GM20431 (cell line): Measurements from ENCODE around the gene ESPN.
"Not testable (repeated sequence)": the region's sequence is repeated elsewhere in the genome, so short reads cannot be mapped to it uniquely, and the experiment has no call there.

Experiments used
- in situ Hi-C: fragments of 300-500 bp; cut with MseI, MboI; formaldehyde crosslinking; loops from one replicate; pipeline ENCODE4 v1.15.0; 2020; ENCODE audit warnings: low sequenced_read_pairs; ENCODE audit not compliant: unreplicated experiment

The ESPN gene

GRCh38 chr1:6444377-6444776, 19.8 kb downstream of the ESPN start:
- in situ Hi-C loops, result no loop called here

GRCh38 chr1:6445062-6445763, 20.6 kb downstream of the ESPN start:
- in situ Hi-C loops, result no loop called here

GRCh38 chr1:6445929-6446328, 21.4 kb downstream of the ESPN start:
- in situ Hi-C loops, result not testable (repeated sequence)

- in situ Hi-C loops, result no loop called here
Measured at GRCh38 chr1:6446665-6447015, 22.1 kb downstream of the ESPN start.

GRCh38 chr1:6447016-6447817, 22.6 kb downstream of the ESPN start:
- in situ Hi-C loops, result no loop called here

- in situ Hi-C loops, result no loop called here
Measured at GRCh38 chr1:6447818-6448748, 23.5 kb downstream of the ESPN start.

- in situ Hi-C loops, result no loop called here
Measured at GRCh38 chr1:6448749-6449631, 24.4 kb downstream of the ESPN start.

- in situ Hi-C loops, result no loop called here
Measured at GRCh38 chr1:6450005-6450450, 25.5 kb downstream of the ESPN start.

- in situ Hi-C loops, result not testable (repeated sequence)
Measured at GRCh38 chr1:6450486-6450885, 25.9 kb downstream of the ESPN start.

GRCh38 chr1:6450943-6451373, 26.4 kb downstream of the ESPN start:
- in situ Hi-C loops, result no loop called here

- in situ Hi-C loops, result not testable (repeated sequence)
Measured at GRCh38 chr1:6453895-6454855, 29.6 kb downstream of the ESPN start.

GRCh38 chr1:6454856-6455751, 30.5 kb downstream of the ESPN start:
- in situ Hi-C loops, result no loop called here

GRCh38 chr1:6455752-6456520, 31.4 kb downstream of the ESPN start:
- in situ Hi-C loops, result not testable (repeated sequence)

GRCh38 chr1:6456800-6457466, 32.4 kb downstream of the ESPN start:
- in situ Hi-C loops, result no loop called here

- in situ Hi-C loops, result no loop called here
Measured at GRCh38 chr1:6459850-6460265, 35.3 kb downstream of the ESPN start.
